AML-193 (cell line): Measurements from ENCODE around the gene NSD1.
"Not testable (repeated sequence)": the region's sequence is repeated elsewhere in the genome, so short reads cannot be mapped to it uniquely, and the experiment has no call there.

Source experiments
- DNase-seq, 2 experiments: peaks; one replicate each; lab custom pipeline; 2025; lab: John Stamatoyannopoulos, UW

NSD1 gene

GRCh38 chr5:177330991-177331842, 197.6 kb downstream of the NSD1 start:
- DNase-seq: no peak

- no peak for DNase-seq
Measured at GRCh38 chr5:177332031-177332895, 198.7 kb downstream of the NSD1 start.

GRCh38 chr5:177332896-177333260, 199.3 kb downstream of the NSD1 start:
- DNase-seq: no peak

GRCh38 chr5:177333420-177334154, 200.0 kb downstream of the NSD1 start:
- no peak for DNase-seq

- no peak for DNase-seq
Measured at GRCh38 chr5:177334155-177334551, 200.6 kb downstream of the NSD1 start.

- no peak for DNase-seq
Measured at GRCh38 chr5:177334781-177335700, 201.5 kb downstream of the NSD1 start.

- DNase-seq: no peak
Measured at GRCh38 chr5:177335701-177336065, 202.1 kb downstream of the NSD1 start.

GRCh38 chr5:177336112-177336511, 202.5 kb downstream of the NSD1 start:
- DNase-seq: peak; percentile 63 to 66

GRCh38 chr5:177336603-177337494, 203.3 kb downstream of the NSD1 start:
- DNase-seq: no peak

- DNase-seq: no peak
Measured at GRCh38 chr5:177338251-177339106, 204.9 kb downstream of the NSD1 start.

- no peak for DNase-seq
Measured at GRCh38 chr5:177339107-177339638, 205.6 kb downstream of the NSD1 start.

GRCh38 chr5:177343000-177343399, 209.4 kb downstream of the NSD1 start:
- DNase-seq: not testable (repeated sequence)

- no peak for DNase-seq
Measured at GRCh38 chr5:177343777-177344176, 210.2 kb downstream of the NSD1 start.

- DNase-seq: no peak
Measured at GRCh38 chr5:177344891-177345290, 211.3 kb downstream of the NSD1 start.

- DNase-seq: no peak
Measured at GRCh38 chr5:177346820-177347219, 213.2 kb downstream of the NSD1 start.

- no peak for DNase-seq
Measured at GRCh38 chr5:177347699-177348098, 214.1 kb downstream of the NSD1 start.

GRCh38 chr5:177349362-177349647, 215.7 kb downstream of the NSD1 start:
- DNase-seq: no peak

GRCh38 chr5:177349762-177350161, 216.2 kb downstream of the NSD1 start:
- DNase-seq: no peak
